ENCODE results near the gene MUS81.

MUS81 gene

GRCh38 chr11:65861533-65862183, 1.4 kb downstream of the MUS81 start:
- DNase-seq (ENCODE audit: low read depth in 2 of 2) = no peak

- no peak for DNase-seq (ENCODE audit: low read depth in 2 of 2)
These were observed 2.0 kb downstream of the MUS81 start for GRCh38 chr11:65862191-65862735.

DNA sequence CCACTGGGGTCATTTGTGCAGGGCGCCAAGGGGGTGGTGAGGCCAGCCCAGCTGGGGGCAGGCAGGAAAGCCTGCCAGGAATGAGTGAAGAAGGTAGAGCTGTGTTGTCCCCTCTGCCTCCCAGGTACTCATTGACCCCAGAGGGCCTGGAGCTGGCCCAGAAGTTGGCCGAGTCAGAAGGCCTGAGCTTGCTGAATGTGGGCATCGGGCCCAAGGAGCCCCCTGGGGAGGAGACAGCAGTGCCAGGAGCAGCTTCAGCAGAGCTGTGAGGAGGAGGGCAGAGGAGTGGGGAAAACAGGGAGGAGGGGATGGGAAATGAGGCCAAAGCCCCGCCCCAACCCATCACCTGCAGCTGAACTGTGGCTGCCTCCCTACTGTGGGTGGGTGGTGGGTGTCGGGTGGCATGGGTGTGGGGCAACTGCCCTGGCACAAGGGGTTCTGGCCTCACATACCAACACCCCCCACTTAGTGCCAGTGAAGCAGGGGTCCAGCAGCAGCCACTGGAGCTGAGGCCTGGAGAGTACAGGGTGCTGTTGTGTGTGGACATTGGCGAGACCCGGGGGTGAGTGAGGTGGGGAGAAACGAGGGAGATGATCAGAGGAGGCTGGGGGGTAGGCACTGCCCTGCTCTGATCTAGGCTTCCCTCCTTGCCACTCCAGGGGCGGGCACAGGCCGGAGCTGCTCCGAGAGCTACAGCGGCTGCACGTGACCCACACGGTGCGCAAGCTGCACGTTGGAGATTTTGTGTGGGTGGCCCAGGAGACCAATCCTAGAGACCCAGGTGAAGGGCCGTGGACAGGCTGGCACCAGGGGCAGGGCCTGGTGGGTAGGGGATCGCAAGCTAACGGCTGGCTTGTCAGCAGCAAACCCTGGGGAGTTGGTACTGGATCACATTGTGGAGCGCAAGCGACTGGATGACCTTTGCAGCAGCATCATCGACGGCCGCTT, 3.0 kb downstream of the MUS81 start:
- DNase-seq (ENCODE audit: low read depth in 2 of 2) = no peak

- DNase-seq (ENCODE audit: low read depth in 2 of 2) = no peak
These were observed 3.9 kb downstream of the MUS81 start for GRCh38 chr11:65863889-65864705.

DNA sequence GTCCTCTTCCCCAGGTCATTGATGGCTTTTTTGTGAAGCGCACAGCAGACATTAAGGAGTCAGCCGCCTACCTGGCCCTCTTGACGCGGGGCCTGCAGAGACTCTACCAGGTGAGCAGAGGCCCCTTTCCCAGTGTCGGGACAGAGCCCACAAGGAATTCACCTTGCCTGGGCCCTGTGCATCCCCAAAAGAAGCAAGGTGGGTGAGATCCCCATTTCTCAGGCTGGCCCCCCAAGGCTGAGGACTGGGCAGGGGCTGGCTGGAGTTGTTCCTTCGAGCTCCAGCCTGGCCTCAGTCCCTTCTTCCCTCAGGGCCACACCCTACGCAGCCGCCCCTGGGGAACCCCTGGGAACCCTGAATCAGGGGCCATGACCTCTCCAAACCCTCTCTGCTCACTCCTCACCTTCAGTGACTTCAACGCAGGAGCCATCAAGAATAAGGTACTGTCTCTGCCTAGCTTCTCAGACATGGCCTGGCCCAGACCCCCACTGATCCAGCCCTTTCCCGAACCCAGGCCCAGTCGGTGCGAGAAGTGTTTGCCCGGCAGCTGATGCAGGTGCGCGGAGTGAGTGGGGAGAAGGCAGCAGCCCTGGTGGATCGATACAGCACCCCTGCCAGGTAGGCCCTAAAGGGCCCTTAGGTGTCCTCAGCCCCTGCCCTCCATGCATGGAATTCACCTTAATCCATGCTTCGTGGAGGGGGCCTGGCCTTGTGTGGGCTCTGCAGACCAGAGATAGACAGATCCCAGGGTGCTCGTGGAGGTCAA, 4.7 kb downstream of the MUS81 start:
- no peak for DNase-seq (ENCODE audit: low read depth in 2 of 2)

DNA sequence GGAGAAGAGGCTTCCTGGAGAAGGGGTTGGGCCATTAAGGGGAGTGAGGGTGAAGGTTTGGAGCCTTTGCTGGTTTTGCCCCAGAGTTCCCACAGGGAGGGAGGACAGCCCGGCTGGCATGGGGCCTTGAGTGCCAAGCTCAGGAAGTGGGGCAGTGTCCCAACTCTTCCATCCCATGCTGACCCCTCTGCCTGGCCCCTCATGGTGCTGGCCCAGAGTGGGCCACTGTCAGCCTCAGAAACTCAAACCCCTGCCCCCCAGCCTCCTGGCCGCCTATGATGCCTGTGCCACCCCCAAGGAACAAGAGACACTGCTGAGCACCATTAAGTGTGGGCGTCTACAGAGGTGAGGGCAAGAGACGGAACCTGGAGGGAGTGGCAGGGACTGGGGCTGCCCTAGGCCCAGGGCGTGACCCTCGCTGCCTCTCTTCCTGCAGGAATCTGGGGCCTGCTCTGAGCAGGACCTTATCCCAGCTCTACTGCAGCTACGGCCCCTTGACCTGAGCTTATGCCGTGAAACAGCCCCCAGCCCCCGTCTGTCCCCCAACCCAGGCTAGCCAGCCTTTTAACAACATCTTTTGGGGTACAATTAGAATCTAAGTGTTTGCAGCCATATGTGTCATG, 5.4 kb downstream of the MUS81 start:
- DNase-seq (ENCODE audit: low read depth in 2 of 2) = no peak

- DNase-seq (ENCODE audit: low read depth in 2 of 2) = no peak
These were observed 6.5 kb downstream of the MUS81 start for GRCh38 chr11:65866509-65867283.

DNA sequence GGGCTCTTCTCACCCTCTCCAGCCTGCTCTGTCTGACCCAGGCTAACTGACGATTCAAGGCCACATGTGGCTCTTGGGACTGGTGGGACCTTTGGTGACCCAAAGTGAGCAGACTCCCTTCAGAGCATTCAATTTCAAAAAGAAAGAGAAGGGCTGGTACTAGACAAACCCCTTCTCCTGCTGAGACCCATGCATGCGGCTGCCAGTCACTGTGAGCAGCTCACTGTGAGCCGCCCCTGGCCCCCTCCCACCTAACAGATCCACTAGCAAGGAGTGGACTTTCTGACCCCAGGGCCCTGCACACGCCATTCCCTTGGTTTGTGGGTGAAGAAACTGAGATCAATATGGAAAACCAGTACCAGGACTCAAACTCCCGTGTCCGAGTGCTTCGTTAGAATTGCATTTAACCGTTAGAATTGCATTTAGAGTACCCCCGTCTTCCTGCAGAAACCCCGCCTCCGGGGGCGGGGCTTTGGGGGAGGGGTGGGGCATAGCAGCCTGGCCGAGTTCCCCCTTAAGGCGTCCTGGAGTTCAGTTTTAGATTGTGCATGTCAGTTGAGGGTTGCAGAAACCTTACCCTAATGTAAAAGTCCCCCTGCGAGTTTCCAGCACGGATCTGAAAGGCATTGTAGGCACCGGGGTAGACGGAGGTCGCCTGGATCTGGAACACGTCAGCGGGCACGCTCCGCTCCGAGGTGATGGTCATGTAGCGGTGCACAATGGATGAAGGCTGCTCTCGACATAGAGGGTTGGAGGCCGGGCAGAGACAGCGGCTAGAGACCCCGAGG, 7.2 kb downstream of the MUS81 start:
- DNase-seq (ENCODE audit: low read depth in 2 of 2) = no peak

DNA sequence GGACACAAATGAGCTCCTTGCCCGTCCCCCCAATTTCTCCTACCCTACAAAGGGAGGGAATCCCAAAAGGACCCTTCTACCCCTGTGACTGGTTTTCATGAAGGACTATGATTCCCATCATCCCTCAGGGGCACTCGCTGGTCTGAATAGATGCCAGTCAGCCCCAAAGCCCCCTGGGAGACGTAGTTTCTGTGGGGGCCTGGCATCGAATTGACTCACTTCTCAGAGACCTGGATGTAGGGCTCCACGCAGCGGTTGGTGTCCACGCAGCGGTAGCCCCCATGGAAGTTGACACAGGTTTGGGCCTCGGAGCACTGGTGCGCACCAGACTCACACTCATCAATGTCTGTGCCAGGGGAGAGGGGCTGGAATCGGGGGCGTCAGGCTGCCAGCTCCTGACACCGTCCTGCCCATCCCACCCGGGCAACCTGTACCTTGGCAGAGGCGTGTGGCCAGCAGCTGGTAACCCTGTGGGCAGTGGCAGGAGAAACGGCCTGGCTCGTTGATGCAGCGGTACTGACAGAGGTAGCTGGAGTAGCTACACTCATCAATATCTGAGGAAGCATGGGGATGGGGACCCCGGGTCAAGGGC, 7.9 kb downstream of the MUS81 start:
- no peak for DNase-seq (ENCODE audit: low read depth in 2 of 2)

GRCh38 chr11:65868907-65869306, 8.7 kb downstream of the MUS81 start:
- DNase-seq (ENCODE audit: low read depth in 2 of 2) = no peak

GRCh38 chr11:65869643-65870306, 9.5 kb downstream of the MUS81 start:
- DNase-seq (ENCODE audit: low read depth in 2 of 2) = no peak

DNA sequence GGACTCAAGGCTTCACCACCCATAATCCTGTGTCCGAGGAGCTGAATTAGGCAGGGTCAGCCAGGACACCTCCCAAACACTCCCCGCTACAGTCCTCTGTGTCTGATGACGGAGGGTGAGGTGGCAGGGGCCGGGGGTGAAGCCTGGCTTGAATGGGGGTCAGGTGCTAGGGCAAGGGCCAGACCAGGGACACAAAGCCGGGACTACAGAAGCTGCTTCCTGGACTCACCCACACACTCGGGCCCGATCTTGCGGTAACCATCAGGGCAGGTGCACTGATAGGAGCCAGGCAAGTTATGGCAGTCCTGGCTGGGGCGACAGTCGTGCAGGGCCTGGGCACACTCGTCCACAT, 10.1 kb downstream of the MUS81 start:
- no peak for DNase-seq (ENCODE audit: low read depth in 2 of 2)

DNA sequence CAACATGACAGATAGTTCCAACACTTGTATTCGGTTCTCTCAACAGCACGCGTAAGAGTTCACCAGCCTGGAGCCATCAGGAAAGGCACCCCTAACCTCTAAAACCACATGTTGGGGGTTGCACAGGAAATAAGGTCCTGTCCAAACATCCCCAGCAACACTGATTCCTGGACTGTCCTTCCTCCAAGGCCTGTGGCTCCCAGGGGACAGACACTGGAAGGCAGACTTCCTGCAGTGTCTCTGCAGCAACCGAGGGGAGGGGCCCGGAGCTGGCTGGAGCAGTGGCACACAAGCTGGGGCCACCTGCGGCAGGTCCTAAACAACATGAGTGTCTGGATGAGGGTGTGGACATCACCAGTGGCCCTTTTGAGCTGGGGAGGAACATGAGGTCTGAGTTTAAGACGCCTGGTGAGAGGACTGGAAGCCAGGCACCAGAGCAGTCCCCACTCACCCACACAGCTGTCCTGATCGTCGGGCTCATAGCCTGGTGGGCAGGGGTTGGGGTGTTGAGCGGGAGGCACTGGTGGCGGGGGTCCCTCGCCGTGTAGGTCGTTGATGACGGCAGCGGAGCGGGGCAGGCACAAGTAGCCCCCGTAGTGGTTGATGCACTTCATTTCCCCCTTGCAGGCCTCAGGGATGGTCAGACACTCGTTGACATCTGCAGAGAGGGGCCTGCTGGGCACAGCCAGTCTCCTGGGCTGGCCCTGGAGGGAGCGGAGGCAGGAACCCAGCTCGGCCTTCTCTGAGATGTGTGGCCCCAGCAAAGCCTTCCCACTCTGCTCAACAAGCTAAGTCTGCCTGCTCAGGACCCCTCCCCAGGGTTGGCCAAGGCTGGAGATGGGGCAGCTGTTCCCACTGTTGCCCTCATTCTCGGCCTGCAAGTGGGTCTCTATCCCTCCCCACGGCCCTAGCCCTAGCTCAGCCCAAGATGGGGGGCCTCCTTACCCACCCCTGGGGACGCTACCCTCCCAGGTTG, 10.8 kb downstream of the MUS81 start:
- no peak for DNase-seq (ENCODE audit: low read depth in 2 of 2)

DNA sequence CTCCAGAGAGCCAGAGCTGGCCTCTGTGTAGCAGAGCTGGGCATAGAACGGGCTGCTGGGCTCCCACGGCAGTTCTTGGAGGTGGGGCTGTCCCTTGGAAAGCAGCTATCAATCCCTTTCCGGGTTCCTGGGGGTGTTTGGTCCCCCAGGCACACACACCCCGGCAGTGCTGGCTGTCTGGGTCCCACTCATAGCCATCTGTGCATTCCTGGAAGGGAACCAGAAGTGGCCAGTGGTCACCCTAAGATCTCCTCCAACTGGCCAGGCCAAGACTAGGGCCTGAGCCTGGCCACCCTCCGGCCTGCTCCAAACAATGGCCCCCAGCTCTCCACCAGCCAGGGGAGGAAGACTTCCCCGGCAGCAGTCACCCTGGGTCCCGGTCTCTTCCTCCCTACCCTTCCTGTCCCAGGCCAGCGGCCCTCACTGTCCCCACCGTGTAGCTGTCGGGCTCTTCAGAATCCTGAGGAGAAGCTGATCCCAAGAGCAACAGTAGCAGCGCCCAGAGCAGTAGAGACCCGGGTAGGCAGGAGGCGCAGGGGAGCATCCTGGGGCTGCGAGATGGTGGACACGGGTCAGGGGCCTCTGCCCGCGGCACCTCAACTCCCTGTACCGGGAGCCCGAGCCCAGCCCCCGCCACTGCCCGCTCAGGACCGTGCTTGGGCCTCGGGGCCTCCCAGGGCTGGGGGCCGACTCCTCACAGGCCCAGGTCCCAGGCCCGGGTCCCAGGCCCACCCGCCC, 11.7 kb downstream of the MUS81 start:
- no peak for DNase-seq (ENCODE audit: low read depth in 2 of 2)

- no peak for DNase-seq (ENCODE audit: low read depth in 2 of 2)
These were observed 12.5 kb downstream of the MUS81 start, which contains the start of gene EFEMP2 for GRCh38 chr11:65872586-65873317. Gene EFEMP2, minus strand, starts transcription at chr11:65872800. Its CDS starts 446 bp downstream, at chr11:65872354.

All from stimulated activated CD4-positive, alpha-beta T cell treated with anti-CD3 and anti-CD28 coated beads, Interleukin-1b, Interleukin-23, amount 100 ng/mL, for 4 hours (primary cell).